ENCODE results near the gene A2M.

DNA sequence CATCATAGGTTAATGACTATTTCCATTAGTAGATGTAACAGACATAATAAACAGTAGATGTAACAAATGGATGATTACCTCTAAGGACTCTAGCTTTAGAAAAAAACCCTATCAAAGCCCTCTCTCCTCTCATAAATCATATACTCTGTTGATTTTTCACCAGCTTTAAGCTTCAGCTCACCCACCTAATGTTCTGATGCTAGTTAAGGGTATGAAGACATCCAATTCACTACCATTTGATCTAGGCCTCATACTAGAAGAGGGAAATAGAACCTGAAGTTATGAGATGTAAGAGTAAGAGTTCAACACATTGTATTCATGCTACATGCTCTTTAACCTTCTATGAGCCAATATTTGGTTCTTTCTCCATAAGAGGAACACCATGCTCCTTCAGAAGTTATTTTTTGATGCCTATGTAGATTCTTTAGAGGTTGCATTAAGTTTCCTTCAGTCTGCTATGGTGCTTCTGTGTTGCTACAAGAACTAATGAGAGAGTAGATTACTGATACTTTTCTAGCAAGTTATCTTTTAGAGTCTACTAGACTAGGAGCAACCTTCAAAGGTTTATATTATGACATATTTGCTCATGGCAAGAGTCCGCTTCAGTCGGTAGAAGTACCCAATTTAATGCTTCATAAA is 16.0 kb downstream of the A2M start:
- TF ChIP-seq, protein P1, sequence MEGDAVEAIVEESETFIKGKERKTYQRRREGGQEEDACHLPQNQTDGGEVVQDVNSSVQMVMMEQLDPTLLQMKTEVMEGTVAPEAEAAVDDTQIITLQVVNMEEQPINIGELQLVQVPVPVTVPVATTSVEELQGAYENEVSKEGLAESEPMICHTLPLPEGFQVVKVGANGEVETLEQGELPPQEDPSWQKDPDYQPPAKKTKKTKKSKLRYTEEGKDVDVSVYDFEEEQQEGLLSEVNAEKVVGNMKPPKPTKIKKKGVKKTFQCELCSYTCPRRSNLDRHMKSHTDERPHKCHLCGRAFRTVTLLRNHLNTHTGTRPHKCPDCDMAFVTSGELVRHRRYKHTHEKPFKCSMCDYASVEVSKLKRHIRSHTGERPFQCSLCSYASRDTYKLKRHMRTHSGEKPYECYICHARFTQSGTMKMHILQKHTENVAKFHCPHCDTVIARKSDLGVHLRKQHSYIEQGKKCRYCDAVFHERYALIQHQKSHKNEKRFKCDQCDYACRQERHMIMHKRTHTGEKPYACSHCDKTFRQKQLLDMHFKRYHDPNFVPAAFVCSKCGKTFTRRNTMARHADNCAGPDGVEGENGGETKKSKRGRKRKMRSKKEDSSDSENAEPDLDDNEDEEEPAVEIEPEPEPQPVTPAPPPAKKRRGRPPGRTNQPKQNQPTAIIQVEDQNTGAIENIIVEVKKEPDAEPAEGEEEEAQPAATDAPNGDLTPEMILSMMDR (IDR thresholded peaks at IDR 0.05; ENCODE audit: poor library complexity): no peak
- TF ChIP-seq EZH2 (IDR thresholded peaks at IDR 0.05; ENCODE audit: borderline replicate concordance): no peak
